GM19452 (cell line): ENCODE data around the gene GUCA2A.

Experiments used
- ATAC-seq: cut with Tn5 transposase; IDR thresholded peaks from one replicate; pipeline ENCODE4 v1.9.1; 2021; ENCODE audit not compliant: unreplicated experiment

GUCA2A gene

GRCh38 chr1:42155362-42155761 lies 9.2 kb downstream of the GUCA2A start:
- no peak for ATAC-seq

DNA sequence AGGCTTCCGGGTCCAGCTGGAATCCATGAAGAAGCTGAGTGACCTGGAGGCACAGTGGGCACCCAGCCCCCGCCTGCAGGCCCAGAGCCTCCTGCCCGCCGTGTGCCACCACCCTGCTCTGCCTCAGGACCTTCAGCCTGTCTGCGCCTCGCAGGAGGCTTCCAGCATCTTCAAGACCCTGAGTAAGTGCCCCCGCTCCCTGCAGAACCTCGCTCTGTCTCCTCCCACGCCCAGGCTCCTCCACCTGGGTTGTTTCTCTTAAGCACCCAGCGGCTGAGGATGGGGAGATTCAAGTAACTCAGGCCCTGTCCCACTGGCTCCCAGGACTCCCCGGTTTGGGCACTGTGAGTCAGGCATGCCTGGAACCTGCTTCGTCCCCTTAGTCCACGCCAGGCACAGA lies 9.9 kb downstream of the GUCA2A start:
- ATAC-seq = no peak

GRCh38 chr1:42153624-42154023 lies 10.9 kb downstream of the GUCA2A start:
- no peak for ATAC-seq

- no peak for ATAC-seq
These were observed 11.5 kb downstream of the GUCA2A start, which contains the start of gene GUCA2B for GRCh38 chr1:42152907-42153600. Gene GUCA2B (plus strand): TSS chr1:42153410. CDS start chr1:42153451, 41 bp downstream.

- ATAC-seq = no peak
These were observed 12.4 kb downstream of the GUCA2A start for GRCh38 chr1:42152119-42152518.

GRCh38 chr1:42150651-42151050 lies 13.9 kb downstream of the GUCA2A start:
- ATAC-seq = no peak

GRCh38 chr1:42148166-42148565 lies 16.4 kb downstream of the GUCA2A start:
- ATAC-seq = no peak

GRCh38 chr1:42146626-42147320 lies 17.8 kb downstream of the GUCA2A start:
- no peak for ATAC-seq

DNA sequence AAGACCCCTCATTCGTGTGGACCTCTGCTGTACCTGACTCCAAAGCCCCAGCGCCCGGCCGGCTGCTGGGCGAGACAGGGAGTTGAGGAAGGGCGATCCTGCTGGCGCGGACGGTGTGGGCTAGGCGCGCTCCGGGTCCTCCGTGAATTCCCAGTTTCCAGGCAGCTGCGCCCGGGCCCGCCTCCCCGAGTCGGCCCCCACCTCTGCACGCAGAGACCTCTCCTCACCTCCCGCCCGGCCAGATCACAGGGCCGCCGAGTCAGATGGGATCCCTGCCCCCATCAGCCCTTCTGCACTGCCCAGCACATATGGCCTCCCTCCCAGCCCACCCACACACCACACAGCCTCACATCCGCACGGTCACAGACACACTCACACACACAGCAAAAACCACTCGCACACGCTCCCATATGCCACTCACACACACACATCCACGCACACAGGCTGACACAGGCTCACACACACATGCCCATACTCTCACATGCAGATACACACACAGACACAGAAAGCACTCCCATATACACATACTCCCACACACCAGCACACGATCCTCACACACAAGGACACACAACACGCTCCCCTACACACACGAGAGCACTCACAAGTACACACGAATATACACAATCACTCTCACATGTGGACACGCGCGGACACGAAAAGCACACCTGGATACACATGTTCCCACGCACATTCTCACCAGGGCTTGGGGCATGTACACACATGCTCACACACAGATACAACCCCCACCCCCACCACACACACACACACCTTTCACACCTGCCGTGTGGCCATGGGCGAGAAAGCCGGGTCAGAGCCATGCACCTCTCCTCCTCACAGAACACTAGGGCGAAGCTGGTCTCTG lies 18.6 kb downstream of the GUCA2A start:
- ATAC-seq = no peak

GRCh38 chr1:42145389-42145716 lies 19.2 kb downstream of the GUCA2A start:
- no peak for ATAC-seq

DNA sequence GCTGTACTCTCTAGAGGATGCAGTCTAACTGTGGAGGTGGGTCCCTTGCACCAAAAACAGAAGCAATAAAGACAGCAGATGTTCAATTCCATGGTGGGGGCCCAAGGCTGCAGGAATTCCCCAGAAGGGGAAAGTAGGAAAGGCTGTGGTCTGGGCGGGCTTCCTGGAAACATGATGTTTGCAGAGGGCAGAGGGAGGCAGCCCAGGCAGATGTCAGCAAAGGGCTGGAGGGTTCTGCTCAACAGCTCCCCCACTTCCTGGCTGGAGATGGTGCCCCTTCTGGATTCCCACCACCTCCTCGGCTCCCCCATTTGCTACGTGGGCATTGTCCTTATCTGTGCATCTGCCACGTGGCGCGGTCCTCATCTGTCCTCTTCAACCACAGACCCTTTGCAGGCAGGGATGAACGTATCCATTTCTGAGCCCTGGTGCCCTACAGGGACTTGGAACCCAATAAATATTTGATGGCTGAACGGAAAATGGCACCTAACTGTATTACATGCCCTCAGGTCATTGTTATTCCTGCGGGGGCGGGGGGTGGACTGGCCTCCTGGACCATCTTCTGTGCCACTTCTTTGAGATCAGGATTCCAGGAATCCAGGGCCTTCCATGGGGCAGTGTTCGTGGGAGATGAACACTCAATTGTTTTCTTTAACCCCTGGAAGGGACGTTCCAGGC lies 19.7 kb downstream of the GUCA2A start:
- ATAC-seq = no peak

DNA sequence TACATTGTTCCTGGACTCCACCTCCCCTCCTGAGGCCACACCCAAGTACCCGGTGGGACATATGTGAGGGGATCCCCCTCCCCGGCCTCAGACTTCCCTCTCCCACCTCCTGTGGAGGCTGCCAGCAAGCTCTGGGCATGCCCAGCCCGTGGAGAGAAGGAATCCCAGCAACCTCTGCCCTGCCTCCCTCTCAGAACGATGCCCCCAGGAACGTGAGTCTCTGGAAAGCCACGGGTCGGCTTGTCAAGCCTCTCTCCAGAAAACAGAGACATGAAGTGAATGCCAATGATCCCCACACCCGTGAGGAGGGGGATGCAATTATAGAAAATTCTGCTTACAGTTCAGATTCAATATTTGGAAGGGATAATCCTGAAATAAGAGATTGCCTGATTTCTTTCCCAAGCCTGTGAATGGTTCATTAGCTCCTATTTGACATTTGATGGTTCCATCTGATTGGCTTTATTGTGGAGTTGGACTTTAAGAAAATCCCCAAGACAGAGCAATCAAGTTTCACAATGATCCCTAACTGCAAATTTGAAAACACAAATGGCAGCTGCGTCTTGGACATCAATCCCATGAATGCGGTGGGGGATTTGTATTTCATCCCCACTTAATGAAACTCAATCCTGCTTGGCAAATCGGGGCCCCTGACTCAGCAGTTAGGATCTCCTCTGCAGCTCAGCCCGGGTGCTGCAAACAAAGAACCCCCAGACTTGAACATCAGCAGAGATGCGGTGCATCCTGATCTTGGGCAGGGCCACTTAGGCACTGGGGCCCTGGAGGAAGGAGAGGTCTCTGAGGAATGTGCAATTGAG lies 20.4 kb downstream of the GUCA2A start:
- no peak for ATAC-seq

DNA sequence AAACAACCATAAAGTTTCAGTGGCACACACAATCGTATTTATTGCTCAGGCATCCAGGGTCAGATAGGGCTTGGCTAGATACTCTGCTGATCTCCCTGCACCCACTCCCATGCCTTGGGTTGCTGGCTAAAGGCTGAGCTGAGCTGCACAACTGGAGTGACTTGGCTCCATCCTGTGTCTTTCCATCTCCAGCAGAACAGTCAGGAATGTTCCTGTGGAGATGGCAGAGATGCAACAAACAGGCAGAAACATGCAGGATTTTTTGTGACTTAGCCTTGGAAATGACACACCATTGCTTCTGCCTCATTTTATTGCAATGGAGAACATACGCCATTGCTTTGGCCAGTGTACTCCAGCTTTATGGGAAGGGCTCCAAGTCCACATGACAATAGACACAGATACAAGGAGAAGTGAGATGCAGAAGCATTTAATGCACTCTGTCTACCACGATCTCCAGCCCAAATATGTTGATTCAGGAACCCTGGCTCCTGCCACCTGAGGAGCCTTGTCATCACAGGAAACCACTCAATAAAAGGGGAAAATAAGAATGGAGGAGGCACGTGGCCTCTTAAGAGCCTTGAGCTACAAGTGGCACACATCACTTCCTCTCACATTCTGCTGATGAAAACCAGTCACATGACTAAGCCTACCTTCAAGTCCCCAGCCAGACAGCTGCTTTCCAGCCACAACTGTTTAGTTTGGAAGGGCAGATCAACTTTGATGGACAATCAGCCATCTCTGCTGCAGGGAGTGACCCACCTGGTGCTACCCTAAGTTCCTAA lies 21.5 kb downstream of the GUCA2A start:
- ATAC-seq = no peak

GRCh38 chr1:42141978-42142377 lies 22.6 kb downstream of the GUCA2A start:
- ATAC-seq = no peak

- ATAC-seq = no peak
These were observed 24.4 kb downstream of the GUCA2A start for GRCh38 chr1:42140191-42140590.

DNA sequence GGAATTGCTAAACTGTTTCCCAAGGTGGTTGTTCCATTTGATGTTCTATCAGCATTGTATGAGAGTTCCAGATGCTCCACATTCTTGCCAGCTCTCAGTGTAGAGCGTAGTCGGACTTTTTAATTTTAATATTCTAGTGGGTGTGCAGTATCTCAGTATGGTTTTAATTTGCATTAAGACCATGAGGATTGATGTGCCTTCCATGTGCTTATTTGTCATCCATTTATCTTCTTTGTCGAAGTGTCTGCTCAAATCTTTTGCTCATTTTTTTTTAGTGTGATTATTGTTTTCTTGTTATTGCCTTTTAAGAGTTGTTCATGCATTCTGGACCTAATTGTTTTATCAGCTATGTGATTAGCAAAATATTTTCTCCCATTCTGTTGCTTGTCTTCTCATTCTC lies 25.1 kb downstream of the GUCA2A start:
- ATAC-seq = no peak

DNA sequence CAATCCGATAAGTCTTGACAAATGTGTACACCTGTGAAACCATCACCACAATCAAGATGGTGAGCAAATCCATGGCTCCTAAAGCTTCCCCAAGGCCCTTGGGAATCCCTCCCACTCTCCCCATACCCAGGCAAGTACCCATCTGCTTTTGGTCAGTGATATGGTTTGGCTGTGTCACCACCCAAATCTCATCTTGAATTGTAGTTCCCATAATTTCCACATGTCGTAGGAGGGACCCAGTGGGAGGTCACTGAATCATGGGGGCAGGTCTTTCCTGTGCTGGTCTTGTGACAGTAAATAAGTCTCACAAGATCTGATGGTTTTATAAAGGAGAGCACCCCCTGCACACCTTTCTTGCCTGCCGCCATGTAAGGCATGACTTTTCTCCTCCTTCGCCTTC lies 26.0 kb downstream of the GUCA2A start:
- ATAC-seq = no peak

DNA sequence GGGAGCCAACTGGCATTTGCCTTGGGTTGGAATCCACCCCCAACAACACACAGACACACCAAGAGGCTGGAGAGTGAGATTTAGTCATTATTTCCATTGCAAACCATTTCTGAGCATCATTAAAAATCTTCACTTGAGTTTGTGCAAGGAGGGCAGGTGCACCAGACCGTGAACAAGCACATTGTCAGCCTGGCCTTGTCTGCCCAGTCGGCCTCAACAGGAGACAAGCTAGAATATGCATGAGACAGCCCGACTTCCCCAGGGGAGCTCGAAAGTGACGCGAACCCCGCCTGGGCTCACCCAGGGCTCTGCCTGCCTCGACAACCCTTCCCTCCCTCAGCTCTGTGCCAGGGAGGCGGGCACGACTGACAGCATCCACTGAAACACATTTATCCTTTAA lies 26.8 kb downstream of the GUCA2A start:
- no peak for ATAC-seq

DNA sequence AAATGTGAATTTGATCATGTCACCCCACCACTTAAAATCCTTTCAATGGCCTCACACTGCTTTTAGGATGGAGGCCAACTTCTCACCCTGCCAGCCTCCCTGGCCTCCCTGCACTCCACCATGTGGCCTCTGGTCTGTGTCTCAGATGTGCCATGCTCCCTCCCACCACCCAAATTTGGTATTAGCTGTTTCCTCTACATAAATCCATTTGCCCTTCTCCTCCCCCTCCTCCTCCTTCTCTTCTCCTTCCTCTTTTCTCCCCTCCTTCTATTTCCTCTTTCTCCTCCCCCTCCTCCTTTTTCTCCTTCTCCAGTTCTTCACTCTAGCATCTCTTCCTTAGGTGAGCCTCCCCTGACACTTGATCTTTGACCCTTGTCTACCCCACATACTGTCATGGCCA lies 28.1 kb downstream of the GUCA2A start:
- no peak for ATAC-seq

GRCh38 chr1:42135426-42135825 lies 29.1 kb downstream of the GUCA2A start:
- no peak for ATAC-seq
